ENCODE results near the gene SNTG2.

SNTG2 gene

GRCh38 chr2:943821-944220, 6.8 kb upstream of the SNTG2 start:
- TF ChIP-seq ESRRG (CRISPR knock-in tag; IDR thresholded peaks at IDR 0.05) (no peak), POU6F1 (CRISPR knock-in tag; IDR thresholded peaks at IDR 0.05; ENCODE audit: borderline replicate concordance, low read depth) (no peak), ZFP3 (CRISPR knock-in tag; IDR thresholded peaks at IDR 0.05) (no peak), ZNF8 (CRISPR knock-in tag; IDR thresholded peaks at IDR 0.05) (no peak), ZC3H10 (CRISPR knock-in tag; IDR thresholded peaks at IDR 0.05) (no peak), CSDC2 (CRISPR knock-in tag; IDR thresholded peaks at IDR 0.05) (no peak), BACH2 (CRISPR knock-in tag; IDR thresholded peaks at IDR 0.05; ENCODE audit: borderline replicate concordance) (no peak), RARB (CRISPR knock-in tag; IDR thresholded peaks at IDR 0.05) (no peak), ZNF565 (CRISPR knock-in tag; conservative IDR thresholded peaks at IDR 0.05; ENCODE audit: low read depth) (no peak), ZFP30 (CRISPR knock-in tag; IDR thresholded peaks at IDR 0.05) (no peak), TSHZ2 (CRISPR knock-in tag; IDR thresholded peaks at IDR 0.05) (no peak)
- no peak for ATAC-seq

GRCh38 chr2:944693-945092, 6.0 kb upstream of the SNTG2 start:
- no peak for ATAC-seq

More at GRCh38 chr2:944693-945092, 6.0 kb upstream of the SNTG2 start:
- TF ChIP-seq ZNF565 (CRISPR knock-in tag; conservative IDR thresholded peaks at IDR 0.05; ENCODE audit: low read depth) (no peak), TSHZ2 (CRISPR knock-in tag; IDR thresholded peaks at IDR 0.05) (no peak), ISL1 (CRISPR knock-in tag; IDR thresholded peaks at IDR 0.05) (no peak), TCF4 (CRISPR knock-in tag; IDR thresholded peaks at IDR 0.05; ENCODE audit: borderline replicate concordance) (no peak), ZFP30 (CRISPR knock-in tag; IDR thresholded peaks at IDR 0.05) (no peak), BACH2 (CRISPR knock-in tag; IDR thresholded peaks at IDR 0.05; ENCODE audit: borderline replicate concordance) (no peak), RARB (CRISPR knock-in tag; IDR thresholded peaks at IDR 0.05) (no peak), ESRRG (CRISPR knock-in tag; IDR thresholded peaks at IDR 0.05) (no peak), CREB5 (CRISPR knock-in tag; IDR thresholded peaks at IDR 0.05; ENCODE audit: low read depth) (no peak), CSRNP3 (CRISPR knock-in tag; IDR thresholded peaks at IDR 0.05) (no peak), ZFP3 (CRISPR knock-in tag; IDR thresholded peaks at IDR 0.05) (no peak), ARNTL (CRISPR knock-in tag; IDR thresholded peaks at IDR 0.05; ENCODE audit: borderline replicate concordance, low read depth) (no peak), OSR1 (CRISPR knock-in tag; IDR thresholded peaks at IDR 0.05) (no peak), ZC3H10 (CRISPR knock-in tag; IDR thresholded peaks at IDR 0.05) (no peak), PPARA (CRISPR knock-in tag; IDR thresholded peaks at IDR 0.05; ENCODE audit: borderline replicate concordance) (no peak), CSDC2 (CRISPR knock-in tag; IDR thresholded peaks at IDR 0.05) (no peak)
